WTC11 (cell line): Measurements from ENCODE around the gene CAP1. TPM values are rescaled to one million over a fixed set of nuclear protein-coding genes. Genes with fewer than 3 reads are reported as not detected.

Source experiments
- ATAC-seq: fragments of 200-7000 bp; cut with Tn5 transposase; 2 replicates; pipeline ENCODE4 v1.10.0; 2021; ENCODE audit warnings: mild to moderate bottlenecking, moderate library complexity
- CTCF ChIA-PET: fragments of 300-600 bp; sonication (Branson Sonifier 250); formaldehyde crosslinking; loops from one replicate; lab custom pipeline; 2021; ENCODE audit warnings: antibody characterized with exemption; lab: Charles Lee
- POLR2A ChIA-PET: fragments of 350-600 bp; sonication (Branson Sonifier 250); formaldehyde crosslinking; loops from one replicate; lab custom pipeline; 2021; ENCODE audit warnings: antibody characterized with exemption; lab: Charles Lee
- DNase-seq: peaks from one replicate; pipeline ENCODE4 v3.0.0; 2021; ENCODE audit warnings: low spot score
- H3K27ac Mint-ChIP-seq: 2 replicates; pipeline ENCODE4 v1.8.0; 2021; ENCODE audit warnings: mixed read lengths
- H3K27me3 Mint-ChIP-seq: 2 replicates; pipeline ENCODE4 v1.8.0; 2021; ENCODE audit warnings: low read depth, mild to moderate bottlenecking, moderate library complexity, mixed read lengths
- H3K36me3 Mint-ChIP-seq: 2 replicates; pipeline ENCODE4 v1.8.0; 2021; ENCODE audit warnings: mixed read lengths
- H3K4me1 Mint-ChIP-seq: 2 replicates; pipeline ENCODE4 v1.8.0; 2022; ENCODE audit warnings: mixed read lengths
- H3K4me3 Mint-ChIP-seq: 2 replicates; pipeline ENCODE4 v1.8.0; 2021; ENCODE audit warnings: mild to moderate bottlenecking, moderate library complexity, mixed read lengths
- H3K9me3 Mint-ChIP-seq: 2 replicates; pipeline ENCODE4 v1.8.0; 2021; ENCODE audit warnings: mixed read lengths
- E2F1 ChIP-seq: sonication (generic); formaldehyde crosslinking; IDR thresholded peaks from 2 replicates; pipeline ENCODE4 v1.8.0; 2022; ENCODE audit warnings: mild to moderate bottlenecking, missing genetic modification reagents
- E2F4 ChIP-seq: sonication (generic); formaldehyde crosslinking; IDR thresholded peaks from 2 replicates; pipeline ENCODE4 v1.8.1; 2022; ENCODE audit warnings: low read depth, mild to moderate bottlenecking, moderate library complexity, missing genetic modification reagents, borderline replicate concordance
- ESRRA ChIP-seq: sonication (generic); formaldehyde crosslinking; IDR thresholded peaks from 2 replicates; pipeline ENCODE4 v1.8.1; 2022; ENCODE audit warnings: mild to moderate bottlenecking, missing genetic modification reagents, borderline replicate concordance
- FOXP4 ChIP-seq: sonication (generic); formaldehyde crosslinking; IDR thresholded peaks from 2 replicates; pipeline ENCODE4 v1.8.0; 2022; ENCODE audit warnings: mild to moderate bottlenecking, missing genetic modification reagents
- GRHL2 ChIP-seq: fragments of 250-450 bp; sonication (Bioruptor Pico); IDR thresholded peaks from 2 replicates; pipeline ENCODE4 v1.8.0; 2022; ENCODE audit warnings: mild to moderate bottlenecking, moderate library complexity; ENCODE audit not compliant: insufficient replicate concordance, severe bottlenecking
- JAZF1 ChIP-seq: fragments of 250-450 bp; sonication (Bioruptor Pico); IDR thresholded peaks from 2 replicates; pipeline ENCODE4 v1.9.0; 2021; ENCODE audit warnings: moderate library complexity, mild to moderate bottlenecking, inconsistent platforms
- MXD4 ChIP-seq: fragments of 250-450 bp; sonication (Bioruptor Pico); IDR thresholded peaks from 2 replicates; pipeline ENCODE4 v1.8.0; 2021; ENCODE audit warnings: mild to moderate bottlenecking, moderate library complexity, borderline replicate concordance
- MYBL2 ChIP-seq: sonication (generic); formaldehyde crosslinking; IDR thresholded peaks from 2 replicates; pipeline ENCODE4 v1.8.1; 2023; ENCODE audit warnings: mild to moderate bottlenecking, moderate library complexity, missing genetic modification reagents
- NR3C1 ChIP-seq: sonication (generic); formaldehyde crosslinking; conservative IDR thresholded peaks from 2 replicates; pipeline ENCODE4 v1.8.1; 2023; ENCODE audit warnings: low read depth, mild to moderate bottlenecking, missing genetic modification reagents
- PRRX2 ChIP-seq: fragments of 250-450 bp; sonication (Bioruptor Pico); IDR thresholded peaks from 2 replicates; pipeline ENCODE4 v1.8.0; 2021; ENCODE audit warnings: mild to moderate bottlenecking
- SP1 ChIP-seq: sonication (generic); formaldehyde crosslinking; conservative IDR thresholded peaks from 2 replicates; pipeline ENCODE4 v1.8.1; 2022; ENCODE audit warnings: missing genetic modification reagents
- total RNA-seq: library from RNA; stranded (reverse); gene quantifications from 3 replicates; pipeline ENCODE4 v1.2.3, GENCODE V29; 2021
- TF ChIP-seq, protein P1 (sequence below): fragments of 250-450 bp; sonication (Bioruptor Pico); IDR thresholded peaks from 2 replicates; pipeline ENCODE4 v2.1.2; 2022; ENCODE audit warnings: mild to moderate bottlenecking, moderate library complexity
- TF ChIP-seq, protein P2 (sequence below): fragments of 250-450 bp; sonication (Bioruptor Pico); IDR thresholded peaks from 2 replicates; pipeline ENCODE4 v1.9.0; 2021; ENCODE audit warnings: mild to moderate bottlenecking
- TF ChIP-seq, protein P3 (sequence below): sonication (generic); formaldehyde crosslinking; IDR thresholded peaks from 2 replicates; pipeline ENCODE4 v1.8.0; 2022; ENCODE audit warnings: missing genetic modification reagents
- TF ChIP-seq, protein P4 (sequence below): sonication (generic); formaldehyde crosslinking; IDR thresholded peaks from 2 replicates; pipeline ENCODE4 v1.8.1; 2022; ENCODE audit warnings: low read depth, missing genetic modification reagents, borderline replicate concordance

The CAP1 gene
- total RNA-seq, 1 experiment from 2014 or later = 304 TPM

DNA sequence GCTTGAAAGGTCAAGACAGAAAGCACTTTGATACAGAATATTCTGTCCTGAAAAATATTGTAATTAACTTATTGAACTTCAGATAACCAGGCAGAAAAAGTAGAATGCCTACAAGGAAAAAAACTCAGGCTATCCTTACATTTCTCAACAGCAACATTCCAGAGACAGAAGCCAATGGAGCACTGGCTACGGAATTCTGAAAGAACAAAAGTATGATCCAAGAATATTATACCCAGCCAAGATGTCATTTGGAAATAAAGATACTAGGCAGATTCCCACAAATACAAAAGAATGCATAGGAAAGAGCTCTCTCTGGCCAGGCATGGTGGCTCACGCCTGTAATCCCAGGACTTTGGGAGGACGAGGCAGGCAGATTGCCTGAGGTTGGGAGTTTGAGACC lies 62.4 kb downstream of the CAP1 start:
- POLR2A ChIA-PET = no interaction called here
- Mint-ChIP-seq H3K36me3 (no peaks in the 10 kb centered on the region), H3K27me3 (peaks cover 26% of the 10 kb centered on the region), H3K4me3 (no peak overlapping the region), H3K9me3 (peaks cover 13% of the 10 kb centered on the region), H3K4me1 (peaks cover 3% of the 10 kb centered on the region; the same call in 1 of the 2 replicates), H3K27ac (no peak overlapping the region)
- no peak for ATAC-seq
- CTCF ChIA-PET = interaction anchor here (1.8 kb wide), 1 partner anchor 41 kb away, joined by 4 read pairs; no protein-coding TSS in a partner anchor
- DNase-seq = no peak
- TF ChIP-seq GRHL2 (CRISPR knock-in tag) (no peak), E2F1 (CRISPR knock-in tag) (no peak), PRRX2 (CRISPR knock-in tag) (no peak), MXD4 (CRISPR knock-in tag) (no peak)
- TF ChIP-seq, protein P1, sequence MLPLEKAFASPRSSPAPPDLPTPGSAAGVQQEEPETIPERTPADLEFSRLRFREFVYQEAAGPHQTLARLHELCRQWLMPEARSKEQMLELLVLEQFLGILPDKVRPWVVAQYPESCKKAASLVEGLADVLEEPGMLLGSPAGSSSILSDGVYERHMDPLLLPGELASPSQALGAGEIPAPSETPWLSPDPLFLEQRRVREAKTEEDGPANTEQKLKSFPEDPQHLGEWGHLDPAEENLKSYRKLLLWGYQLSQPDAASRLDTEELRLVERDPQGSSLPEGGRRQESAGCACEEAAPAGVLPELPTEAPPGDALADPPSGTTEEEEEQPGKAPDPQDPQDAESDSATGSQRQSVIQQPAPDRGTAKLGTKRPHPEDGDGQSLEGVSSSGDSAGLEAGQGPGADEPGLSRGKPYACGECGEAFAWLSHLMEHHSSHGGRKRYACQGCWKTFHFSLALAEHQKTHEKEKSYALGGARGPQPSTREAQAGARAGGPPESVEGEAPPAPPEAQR (CRISPR knock-in tag) = no peak
- TF ChIP-seq, protein P2, sequence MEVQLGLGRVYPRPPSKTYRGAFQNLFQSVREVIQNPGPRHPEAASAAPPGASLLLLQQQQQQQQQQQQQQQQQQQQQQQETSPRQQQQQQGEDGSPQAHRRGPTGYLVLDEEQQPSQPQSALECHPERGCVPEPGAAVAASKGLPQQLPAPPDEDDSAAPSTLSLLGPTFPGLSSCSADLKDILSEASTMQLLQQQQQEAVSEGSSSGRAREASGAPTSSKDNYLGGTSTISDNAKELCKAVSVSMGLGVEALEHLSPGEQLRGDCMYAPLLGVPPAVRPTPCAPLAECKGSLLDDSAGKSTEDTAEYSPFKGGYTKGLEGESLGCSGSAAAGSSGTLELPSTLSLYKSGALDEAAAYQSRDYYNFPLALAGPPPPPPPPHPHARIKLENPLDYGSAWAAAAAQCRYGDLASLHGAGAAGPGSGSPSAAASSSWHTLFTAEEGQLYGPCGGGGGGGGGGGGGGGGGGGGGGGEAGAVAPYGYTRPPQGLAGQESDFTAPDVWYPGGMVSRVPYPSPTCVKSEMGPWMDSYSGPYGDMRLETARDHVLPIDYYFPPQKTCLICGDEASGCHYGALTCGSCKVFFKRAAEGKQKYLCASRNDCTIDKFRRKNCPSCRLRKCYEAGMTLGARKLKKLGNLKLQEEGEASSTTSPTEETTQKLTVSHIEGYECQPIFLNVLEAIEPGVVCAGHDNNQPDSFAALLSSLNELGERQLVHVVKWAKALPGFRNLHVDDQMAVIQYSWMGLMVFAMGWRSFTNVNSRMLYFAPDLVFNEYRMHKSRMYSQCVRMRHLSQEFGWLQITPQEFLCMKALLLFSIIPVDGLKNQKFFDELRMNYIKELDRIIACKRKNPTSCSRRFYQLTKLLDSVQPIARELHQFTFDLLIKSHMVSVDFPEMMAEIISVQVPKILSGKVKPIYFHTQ (CRISPR knock-in tag) = no peak
- TF ChIP-seq, protein P3, sequence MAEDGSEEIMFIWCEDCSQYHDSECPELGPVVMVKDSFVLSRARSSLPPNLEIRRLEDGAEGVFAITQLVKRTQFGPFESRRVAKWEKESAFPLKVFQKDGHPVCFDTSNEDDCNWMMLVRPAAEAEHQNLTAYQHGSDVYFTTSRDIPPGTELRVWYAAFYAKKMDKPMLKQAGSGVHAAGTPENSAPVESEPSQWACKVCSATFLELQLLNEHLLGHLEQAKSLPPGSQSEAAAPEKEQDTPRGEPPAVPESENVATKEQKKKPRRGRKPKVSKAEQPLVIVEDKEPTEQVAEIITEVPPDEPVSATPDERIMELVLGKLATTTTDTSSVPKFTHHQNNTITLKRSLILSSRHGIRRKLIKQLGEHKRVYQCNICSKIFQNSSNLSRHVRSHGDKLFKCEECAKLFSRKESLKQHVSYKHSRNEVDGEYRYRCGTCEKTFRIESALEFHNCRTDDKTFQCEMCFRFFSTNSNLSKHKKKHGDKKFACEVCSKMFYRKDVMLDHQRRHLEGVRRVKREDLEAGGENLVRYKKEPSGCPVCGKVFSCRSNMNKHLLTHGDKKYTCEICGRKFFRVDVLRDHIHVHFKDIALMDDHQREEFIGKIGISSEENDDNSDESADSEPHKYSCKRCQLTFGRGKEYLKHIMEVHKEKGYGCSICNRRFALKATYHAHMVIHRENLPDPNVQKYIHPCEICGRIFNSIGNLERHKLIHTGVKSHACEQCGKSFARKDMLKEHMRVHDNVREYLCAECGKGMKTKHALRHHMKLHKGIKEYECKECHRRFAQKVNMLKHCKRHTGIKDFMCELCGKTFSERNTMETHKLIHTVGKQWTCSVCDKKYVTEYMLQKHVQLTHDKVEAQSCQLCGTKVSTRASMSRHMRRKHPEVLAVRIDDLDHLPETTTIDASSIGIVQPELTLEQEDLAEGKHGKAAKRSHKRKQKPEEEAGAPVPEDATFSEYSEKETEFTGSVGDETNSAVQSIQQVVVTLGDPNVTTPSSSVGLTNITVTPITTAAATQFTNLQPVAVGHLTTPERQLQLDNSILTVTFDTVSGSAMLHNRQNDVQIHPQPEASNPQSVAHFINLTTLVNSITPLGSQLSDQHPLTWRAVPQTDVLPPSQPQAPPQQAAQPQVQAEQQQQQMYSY (CRISPR knock-in tag) = no peak
- TF ChIP-seq, protein P4, sequence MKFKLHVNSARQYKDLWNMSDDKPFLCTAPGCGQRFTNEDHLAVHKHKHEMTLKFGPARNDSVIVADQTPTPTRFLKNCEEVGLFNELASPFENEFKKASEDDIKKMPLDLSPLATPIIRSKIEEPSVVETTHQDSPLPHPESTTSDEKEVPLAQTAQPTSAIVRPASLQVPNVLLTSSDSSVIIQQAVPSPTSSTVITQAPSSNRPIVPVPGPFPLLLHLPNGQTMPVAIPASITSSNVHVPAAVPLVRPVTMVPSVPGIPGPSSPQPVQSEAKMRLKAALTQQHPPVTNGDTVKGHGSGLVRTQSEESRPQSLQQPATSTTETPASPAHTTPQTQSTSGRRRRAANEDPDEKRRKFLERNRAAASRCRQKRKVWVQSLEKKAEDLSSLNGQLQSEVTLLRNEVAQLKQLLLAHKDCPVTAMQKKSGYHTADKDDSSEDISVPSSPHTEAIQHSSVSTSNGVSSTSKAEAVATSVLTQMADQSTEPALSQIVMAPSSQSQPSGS (CRISPR knock-in tag) = no peak

- POLR2A ChIA-PET = no interaction called here
- Mint-ChIP-seq H3K27ac (no peak overlapping the region), H3K27me3 (peaks cover 22% of the 10 kb centered on the region), H3K36me3 (no peaks in the 10 kb centered on the region), H3K4me1 (peaks cover 3% of the 10 kb centered on the region; the same call in 1 of the 2 replicates), H3K9me3 (peaks cover 18% of the 10 kb centered on the region), H3K4me3 (no peak overlapping the region)
- DNase-seq (no peak), ATAC-seq (no peak)
- CTCF ChIA-PET = interaction anchor here (1.6 kb wide), 1 partner anchor 234 kb away, joined by 4 read pairs; no protein-coding TSS in a partner anchor
- TF ChIP-seq ESRRA (CRISPR knock-in tag) = no peak
- TF ChIP-seq SP1 (CRISPR knock-in tag) = no peak
- TF ChIP-seq, protein P1 (CRISPR knock-in tag) = no peak
- TF ChIP-seq FOXP4 (CRISPR knock-in tag) = no peak
- no peak for TF ChIP-seq NR3C1 (CRISPR knock-in tag)
- TF ChIP-seq JAZF1 (CRISPR knock-in tag) = no peak
- no peak for TF ChIP-seq MYBL2 (CRISPR knock-in tag)
- TF ChIP-seq E2F4 (CRISPR knock-in tag) = no peak
Measured at GRCh38 chr1:40105028-40105427, 64.5 kb downstream of the CAP1 start.
